ENCODE measurements around the gene HUWE1. TPM values are rescaled to one million over a fixed set of nuclear protein-coding genes. Genes with fewer than 3 reads are reported as not detected.

HUWE1 gene
- total and polyA plus RNA-seq, 4 donors: 91.1 to 128 (median 116) TPM

DNA sequence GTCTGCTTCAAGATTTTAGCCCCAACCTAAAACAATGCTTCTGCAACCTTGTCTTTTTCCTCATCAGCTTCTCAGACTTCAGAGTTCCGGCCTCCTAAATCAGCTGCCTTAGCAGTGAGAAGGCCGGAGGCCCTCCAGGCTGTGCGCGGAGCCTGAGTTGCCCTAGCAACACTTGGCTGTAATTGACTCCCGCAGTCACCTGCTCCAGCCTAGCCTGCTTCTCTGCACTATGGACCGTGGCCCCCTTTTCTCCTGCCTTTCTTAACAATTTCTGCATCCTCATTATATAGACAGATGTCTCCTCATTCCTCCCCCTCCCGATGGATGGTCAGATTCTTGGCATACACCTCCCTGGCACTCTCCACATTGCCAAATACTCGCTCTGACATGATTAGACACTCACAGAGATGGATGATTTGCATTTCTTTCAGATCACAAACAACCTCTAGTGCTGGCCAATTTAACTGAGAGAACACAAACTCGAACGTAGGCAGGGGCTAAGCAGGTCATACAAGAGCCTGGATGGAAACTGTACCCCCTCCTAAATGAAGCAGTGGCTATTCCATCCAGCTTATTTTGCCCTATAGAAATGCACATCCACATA is 9.5 kb upstream of the HUWE1 start:
- no peaks in the 10 kb centered on the region for H3K36me3 ChIP-seq (ENCODE audit: control insufficient read depth, insufficient read depth, low read length)
- no peak overlapping the region for H3K27ac ChIP-seq (ENCODE audit: low read depth, low read length)
- WGBS (ENCODE audit: insufficient coverage): 27% methylated on average over 9 of the region's 10 CpGs
- H3K9me3 ChIP-seq (ENCODE audit: control insufficient read depth, insufficient read depth, low read length): no peaks in the 10 kb centered on the region
- H3K27me3 ChIP-seq (ENCODE audit: control insufficient read depth, insufficient read depth, low read length): no peaks in the 10 kb centered on the region
- peak in 2 of 6 donors; percentile 66 to 79 for DNase-seq (ENCODE audit: low read depth in 4 of 6, low spot score in 6 of 6)
- H3K4me3 ChIP-seq (ENCODE audit: low read depth, low read length): no peak overlapping the region
- peaks cover 3% of the 10 kb centered on the region for H3K4me1 ChIP-seq (ENCODE audit: control insufficient read depth, insufficient read depth, low read length)

DNA sequence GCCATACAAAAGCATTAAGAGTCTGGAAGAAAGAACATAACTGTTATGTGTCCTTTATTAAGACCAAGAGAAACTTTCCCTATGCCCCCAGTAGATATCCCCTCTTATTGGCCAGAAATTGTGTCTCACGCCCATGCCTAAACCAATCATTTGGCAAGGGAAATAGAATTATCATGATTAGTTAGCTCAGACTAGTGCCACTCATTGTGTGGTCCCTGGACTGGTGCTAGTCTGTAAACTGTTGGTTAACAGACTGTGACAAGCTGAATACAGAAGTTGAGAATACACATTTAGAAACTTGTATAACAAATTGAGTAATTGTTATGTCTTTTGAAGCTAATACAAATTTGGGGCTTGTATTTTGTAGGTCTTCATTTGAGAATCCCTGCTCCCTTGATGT is 8.1 kb upstream of the HUWE1 start:
- H3K9me3 ChIP-seq (ENCODE audit: control insufficient read depth, insufficient read depth, low read length): no peaks in the 10 kb centered on the region
- WGBS (ENCODE audit: insufficient coverage): no CpG with 5 or more reads among the region's 1 CpG
- DNase-seq (ENCODE audit: low read depth in 4 of 6, low spot score in 6 of 6): no peak

DNA sequence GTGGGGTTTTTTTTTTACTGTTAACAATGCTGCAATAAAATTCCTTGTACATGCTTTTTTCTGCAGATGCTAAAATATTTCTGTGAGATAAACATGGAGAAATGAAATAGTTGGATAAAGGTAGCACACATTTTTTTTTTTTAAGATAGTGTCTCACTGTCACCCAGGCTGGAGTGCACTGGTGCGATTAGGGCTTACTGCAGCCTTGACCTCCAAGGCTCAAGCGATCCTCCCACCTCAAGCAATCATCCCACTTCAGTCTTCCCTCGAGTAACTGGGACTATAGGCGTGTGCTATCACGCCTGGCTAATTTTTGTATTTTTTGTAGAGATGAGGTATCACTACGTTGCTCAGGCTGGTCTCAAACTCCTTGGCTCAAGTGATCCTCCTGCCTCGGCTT is 1.8 kb upstream of the HUWE1 start:
- 86% methylated on average over 1 of the region's 7 CpGs for WGBS (ENCODE audit: insufficient coverage)
- Histone ChIP-seq H3K4me1 (ENCODE audit: control insufficient read depth, insufficient read depth, low read length) (peaks cover 2% of the 10 kb centered on the region), H3K36me3 (ENCODE audit: control insufficient read depth, insufficient read depth, low read length) (no peaks in the 10 kb centered on the region), H3K9me3 (ENCODE audit: control insufficient read depth, insufficient read depth, low read length) (peaks cover 2% of the 10 kb centered on the region), H3K27ac (ENCODE audit: low read depth, low read length) (no peak overlapping the region), H3K27me3 (ENCODE audit: control insufficient read depth, insufficient read depth, low read length) (no peaks in the 10 kb centered on the region), H3K4me3 (ENCODE audit: low read depth, low read length) (no peak overlapping the region)
- no peak for DNase-seq (ENCODE audit: low read depth in 4 of 6, low spot score in 6 of 6)

More for the DNA sequence above, 8.1 kb upstream of the HUWE1 start:
- Histone ChIP-seq H3K4me1 (ENCODE audit: control insufficient read depth, insufficient read depth, low read length) (peaks cover 3% of the 10 kb centered on the region), H3K27me3 (ENCODE audit: control insufficient read depth, insufficient read depth, low read length) (no peaks in the 10 kb centered on the region), H3K27ac (ENCODE audit: low read depth, low read length) (no peak overlapping the region), H3K4me3 (ENCODE audit: low read depth, low read length) (no peak overlapping the region), H3K36me3 (ENCODE audit: control insufficient read depth, insufficient read depth, low read length) (no peaks in the 10 kb centered on the region)

DNA sequence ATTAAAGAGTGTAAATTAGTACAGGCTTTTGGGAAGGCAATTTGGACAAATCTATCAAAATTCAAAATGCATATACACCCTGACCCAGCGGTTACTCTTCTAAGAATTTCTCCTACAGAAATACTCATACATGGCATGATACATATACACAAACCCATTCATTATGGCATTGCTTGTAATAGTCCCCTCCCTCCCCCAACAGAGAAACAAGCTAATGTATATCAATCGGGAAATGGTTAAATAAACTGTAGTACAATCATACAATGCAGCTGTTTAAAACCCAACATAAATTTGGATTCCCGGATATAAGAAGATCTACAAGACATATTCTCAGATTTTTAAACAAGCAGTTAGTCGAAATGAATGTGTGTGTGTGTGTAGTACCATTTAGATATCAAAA is 808 bp downstream of the HUWE1 start:
- H3K4me3 ChIP-seq (ENCODE audit: low read depth, low read length): peak overlapping the region; percentile 71
- H3K27ac ChIP-seq (ENCODE audit: low read depth, low read length): peak overlapping the region; percentile 87
- no peaks in the 10 kb centered on the region for H3K27me3 ChIP-seq (ENCODE audit: control insufficient read depth, insufficient read depth, low read length)
- H3K4me1 ChIP-seq (ENCODE audit: control insufficient read depth, insufficient read depth, low read length): peaks cover 5% of the 10 kb centered on the region
- H3K9me3 ChIP-seq (ENCODE audit: control insufficient read depth, insufficient read depth, low read length): peaks cover 2% of the 10 kb centered on the region
- H3K36me3 ChIP-seq (ENCODE audit: control insufficient read depth, insufficient read depth, low read length): no peaks in the 10 kb centered on the region
- WGBS (ENCODE audit: insufficient coverage): no CpG with 5 or more reads among the region's 4 CpGs
- DNase-seq (ENCODE audit: low read depth in 4 of 6, low spot score in 6 of 6): peak in 2 of 6 donors; percentile 10 to 31

DNA sequence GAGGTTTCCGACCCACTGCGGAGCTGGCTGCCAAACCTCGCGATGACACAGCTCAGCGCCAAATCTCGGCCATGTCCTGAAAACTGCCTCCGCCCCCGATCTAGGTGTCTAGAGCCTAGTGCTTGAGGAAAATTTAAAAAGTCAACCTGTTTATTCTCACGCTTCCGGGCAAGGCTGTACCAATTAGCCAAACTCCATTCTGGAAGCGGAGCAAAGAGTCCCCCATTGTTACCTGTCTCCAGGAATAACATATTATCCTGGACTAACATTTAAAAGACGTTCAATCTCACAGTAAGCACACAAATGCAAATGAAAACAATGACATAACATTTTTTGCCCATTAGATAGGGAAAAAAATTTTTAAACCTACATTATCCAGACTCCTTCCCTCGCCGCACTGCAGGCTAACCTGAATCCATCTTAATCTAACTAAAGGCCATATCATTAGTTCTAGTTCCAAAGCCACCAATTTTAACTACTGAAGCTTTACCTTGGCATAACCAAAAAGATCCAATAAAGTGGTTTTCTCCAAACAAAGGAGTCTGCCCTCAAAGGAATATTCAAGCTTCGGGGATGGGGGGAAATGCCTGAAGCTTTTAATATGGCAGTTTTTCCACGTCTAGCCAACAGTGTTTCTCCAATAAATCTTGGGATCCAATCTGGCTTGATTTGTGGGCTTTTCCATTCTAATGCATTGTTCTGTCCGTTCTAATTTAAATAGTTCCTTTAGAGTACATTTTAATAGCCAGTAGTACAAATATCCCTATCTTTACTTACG is 1.9 kb downstream of the HUWE1 start:
- H3K4me1 ChIP-seq (ENCODE audit: control insufficient read depth, insufficient read depth, low read length): peaks cover 5% of the 10 kb centered on the region
- WGBS (ENCODE audit: insufficient coverage): 23% methylated on average over 13 of the region's 18 CpGs

GRCh38 chrX:53683556-53684414 is 2.7 kb downstream of the HUWE1 start:
- peak in 5 of 6 donors; percentile 90 to 99 (median 95) for DNase-seq (ENCODE audit: low read depth in 4 of 6, low spot score in 6 of 6)
- peak overlapping the region; percentile 94 for H3K27ac ChIP-seq (ENCODE audit: low read depth, low read length)
- H3K4me1 ChIP-seq (ENCODE audit: control insufficient read depth, insufficient read depth, low read length): peaks cover 5% of the 10 kb centered on the region
- 36% methylated on average over 80 of the region's 80 CpGs for WGBS (ENCODE audit: insufficient coverage)
- no peaks in the 10 kb centered on the region for H3K27me3 ChIP-seq (ENCODE audit: control insufficient read depth, insufficient read depth, low read length)
- peak overlapping the region; percentile 71 for H3K4me3 ChIP-seq (ENCODE audit: low read depth, low read length)
- peaks cover 2% of the 10 kb centered on the region for H3K9me3 ChIP-seq (ENCODE audit: control insufficient read depth, insufficient read depth, low read length)
- H3K36me3 ChIP-seq (ENCODE audit: control insufficient read depth, insufficient read depth, low read length): no peaks in the 10 kb centered on the region

More for the DNA sequence above, 1.9 kb downstream of the HUWE1 start:
- Histone ChIP-seq H3K4me3 (ENCODE audit: low read depth, low read length) (peak overlapping the region; percentile 71), H3K27ac (ENCODE audit: low read depth, low read length) (peak overlapping the region; percentile 94), H3K9me3 (ENCODE audit: control insufficient read depth, insufficient read depth, low read length) (peaks cover 2% of the 10 kb centered on the region), H3K36me3 (ENCODE audit: control insufficient read depth, insufficient read depth, low read length) (no peaks in the 10 kb centered on the region), H3K27me3 (ENCODE audit: control insufficient read depth, insufficient read depth, low read length) (no peaks in the 10 kb centered on the region)
- DNase-seq (ENCODE audit: low read depth in 4 of 6, low spot score in 6 of 6): peak in 1 of 6 donors; percentile 27

DNA sequence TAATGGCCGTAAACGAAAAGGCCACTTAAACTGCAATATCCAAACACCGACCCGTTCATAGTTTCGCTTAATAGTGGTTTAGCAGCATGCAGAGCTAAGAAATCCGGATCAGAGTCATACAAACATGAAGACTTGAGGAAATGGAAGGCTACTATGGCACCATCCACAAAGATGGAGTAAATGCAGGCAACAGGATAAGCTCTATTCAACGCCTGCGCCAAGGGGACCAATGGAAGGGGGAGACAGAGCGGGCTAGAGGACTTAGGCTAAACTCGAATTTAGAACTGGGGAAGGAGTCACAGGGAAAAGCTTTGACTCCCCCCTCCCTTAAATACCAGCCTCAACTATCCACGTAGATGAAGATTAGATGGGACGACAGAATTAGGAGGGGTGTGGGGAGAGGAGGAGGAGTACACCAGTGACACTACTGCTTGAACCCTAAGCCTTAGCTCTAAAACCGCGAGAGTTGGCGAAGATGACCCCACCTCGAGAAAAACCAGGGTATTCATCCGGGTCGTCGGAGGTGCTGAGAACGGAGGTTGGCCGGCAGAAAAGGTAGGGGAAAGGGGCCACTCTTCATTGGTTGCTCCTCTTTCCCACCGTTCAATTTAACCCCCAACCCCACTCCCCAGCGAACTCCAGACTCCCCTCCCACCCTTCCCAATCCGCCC is 3.5 kb downstream of the HUWE1 start:
- Histone ChIP-seq H3K36me3 (ENCODE audit: control insufficient read depth, insufficient read depth, low read length) (no peaks in the 10 kb centered on the region), H3K27ac (ENCODE audit: low read depth, low read length) (peak overlapping the region; percentile 94), H3K4me1 (ENCODE audit: control insufficient read depth, insufficient read depth, low read length) (peaks cover 5% of the 10 kb centered on the region), H3K9me3 (ENCODE audit: control insufficient read depth, insufficient read depth, low read length) (peaks cover 2% of the 10 kb centered on the region), H3K4me3 (ENCODE audit: low read depth, low read length) (peak overlapping the region; percentile 71), H3K27me3 (ENCODE audit: control insufficient read depth, insufficient read depth, low read length) (no peaks in the 10 kb centered on the region)
- DNase-seq (ENCODE audit: low read depth in 4 of 6, low spot score in 6 of 6): peak in 2 of 6 donors; percentile 49 to 52
- 53% methylated on average over 12 of the region's 24 CpGs for WGBS (ENCODE audit: insufficient coverage)

DNA sequence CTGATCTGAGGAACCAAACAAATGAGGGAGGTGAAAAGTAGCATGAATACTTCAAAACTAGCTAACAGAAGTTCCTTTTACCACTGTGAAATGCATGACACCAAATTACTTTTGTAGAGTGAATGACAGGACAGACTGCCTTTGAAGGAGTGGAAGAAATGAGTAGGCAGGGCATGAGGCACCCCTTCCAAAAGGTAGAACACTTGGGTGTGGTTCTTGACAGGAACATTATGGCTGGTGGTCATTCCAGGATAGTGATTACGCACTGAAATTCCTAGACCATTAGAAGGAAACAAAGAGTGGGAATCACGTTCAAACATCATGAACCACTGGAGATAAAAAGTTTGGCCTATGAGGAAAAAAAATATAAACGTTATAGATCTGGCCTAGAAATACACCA is 4.9 kb downstream of the HUWE1 start:
- WGBS (ENCODE audit: insufficient coverage): no CpG with 5 or more reads among the region's 3 CpGs
- Histone ChIP-seq H3K4me1 (ENCODE audit: control insufficient read depth, insufficient read depth, low read length) (peaks cover 2% of the 10 kb centered on the region), H3K9me3 (ENCODE audit: control insufficient read depth, insufficient read depth, low read length) (peaks cover 2% of the 10 kb centered on the region), H3K36me3 (ENCODE audit: control insufficient read depth, insufficient read depth, low read length) (no peaks in the 10 kb centered on the region), H3K27me3 (ENCODE audit: control insufficient read depth, insufficient read depth, low read length) (no peaks in the 10 kb centered on the region), H3K27ac (ENCODE audit: low read depth, low read length) (no peak overlapping the region), H3K4me3 (ENCODE audit: low read depth, low read length) (no peak overlapping the region)
- no peak for DNase-seq (ENCODE audit: low read depth in 4 of 6, low spot score in 6 of 6)

DNA sequence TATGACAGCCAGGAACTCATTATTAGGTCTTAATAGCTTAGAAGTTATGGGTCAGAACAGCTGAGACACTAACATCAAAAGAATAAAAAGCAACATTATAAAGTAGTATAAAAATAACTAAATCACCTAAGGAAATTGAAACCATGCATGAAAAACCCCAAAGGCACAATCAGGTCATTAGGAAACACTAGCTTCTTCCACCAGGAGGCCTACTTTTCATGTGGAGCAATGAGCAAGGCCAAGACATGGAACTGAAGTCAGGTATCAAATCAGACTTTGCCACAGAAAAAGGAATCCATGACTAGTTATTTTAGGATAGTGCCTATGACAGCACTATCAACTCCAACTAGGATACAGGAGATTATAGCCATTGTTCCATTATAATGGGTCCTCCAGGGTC is 7.9 kb downstream of the HUWE1 start:
- Histone ChIP-seq H3K27ac (ENCODE audit: low read depth, low read length) (no peak overlapping the region), H3K4me3 (ENCODE audit: low read depth, low read length) (no peak overlapping the region), H3K9me3 (ENCODE audit: control insufficient read depth, insufficient read depth, low read length) (no peaks in the 10 kb centered on the region), H3K36me3 (ENCODE audit: control insufficient read depth, insufficient read depth, low read length) (no peaks in the 10 kb centered on the region), H3K27me3 (ENCODE audit: control insufficient read depth, insufficient read depth, low read length) (no peaks in the 10 kb centered on the region), H3K4me1 (ENCODE audit: control insufficient read depth, insufficient read depth, low read length) (peaks cover 2% of the 10 kb centered on the region)
- no peak for DNase-seq (ENCODE audit: low read depth in 4 of 6, low spot score in 6 of 6)

Measured in spinal cord (tissue), 10 donors.